Transverse colon (tissue), 4 donors: ENCODE results near the gene CYFIP1. TPM values are rescaled to one million over a fixed set of nuclear protein-coding genes. Genes with fewer than 3 reads are reported as not detected.

Experiments used
- DNase-seq: peaks from one replicate; pipeline ENCODE4 v3.0.0-alpha.2; 2019
- H3K27ac ChIP-seq, 4 donors: fragments of 200-600 bp; sonication (generic); 2 replicates each; pipeline ENCODE4 v1.5.1; 2016 to 2018; ENCODE audit warnings: inconsistent platforms in 4 of 4
- H3K27me3 ChIP-seq: fragments of 200-600 bp; sonication (generic); 2 replicates; pipeline ENCODE4 v1.5.1; 2017; ENCODE audit warnings: inconsistent platforms
- H3K36me3 ChIP-seq, 4 donors: fragments of 200-600 bp; sonication (generic); 2 replicates each; pipeline ENCODE4 v1.5.1; 2017 to 2019; ENCODE audit warnings: inconsistent platforms in 4 of 4
- H3K4me1 ChIP-seq, 4 donors: fragments of 200-600 bp; sonication (generic); 2 replicates each; pipeline ENCODE4 v1.5.1; 2017 to 2020; ENCODE audit warnings: inconsistent platforms in 4 of 4
- H3K4me3 ChIP-seq, 4 donors: fragments of 200-600 bp; sonication (generic); 1 replicate in 1 of 4; 2 replicates in 3 of 4; pipeline versions ENCODE4 v1.5.1 to v1.6.1; 2017 to 2019; ENCODE audit warnings: inconsistent platforms in 4 of 4
- H3K9me3 ChIP-seq, 2 donors: fragments of 200-600 bp; sonication (generic); 2 replicates each; pipeline ENCODE4 v1.5.1; 2017 to 2019; ENCODE audit warnings: inconsistent platforms in 2 of 2
- CTCF ChIP-seq, 5 experiments: fragments of 200-600 bp in 3 of 5; fragments of 450-650 bp in 2 of 5; sonication (generic) in 3 of 5; IDR thresholded peaks; 1 replicate in 2 of 5; 2 replicates in 3 of 5; pipeline ENCODE4 v1.5.1; 2016 to 2017; ENCODE audit warnings: antibody characterized with exemption in 5 of 5, inconsistent platforms in 3 of 5, mild to moderate bottlenecking in 2 of 5, moderate library complexity in 1 of 5
- EP300 ChIP-seq: sonication (generic); formaldehyde crosslinking; IDR thresholded peaks from one replicate; pipeline ENCODE4 v1.6.1; 2017; ENCODE audit warnings: antibody characterized with exemption, low read depth
- POLR2A ChIP-seq: fragments of 450-650 bp; IDR thresholded peaks from one replicate; pipeline ENCODE4 v1.6.1; 2016; ENCODE audit warnings: antibody characterized with exemption, mild to moderate bottlenecking, moderate library complexity
- POLR2AphosphoS5 ChIP-seq, 3 donors: sonication (generic); formaldehyde crosslinking; IDR thresholded peaks; one replicate each; pipeline ENCODE4 v1.6.1; 2016; ENCODE audit warnings: antibody characterized with exemption in 3 of 3
- WGBS, 2 donors: methylation state at CpG; one replicate each; pipeline ENCODE4 v1.1.5; 2018; ENCODE audit warnings: low coverage in 1 of 2; 5-methylcytosine and 5-hydroxymethylcytosine counted together
- in situ Hi-C, 4 donors: fragments of 200-750 bp; cut with MboI; loops; one replicate each; pipeline versions ENCODE4 v1.15.0 to v1.15.1; 2017; ENCODE audit warnings: low sequenced_read_pairs in 3 of 4, low pct_ligation_motif_present in 1 of 4, low pct_unique_long_range_greater_than_20kb in 1 of 4
- intact Hi-C: fragments of 100-400 bp; cut with DNase I; formaldehyde crosslinking; loops from one replicate; pipeline ENCODE4 v1.15.1; 2023; ENCODE audit warnings: low total_unique reads
- total RNA-seq, 4 donors: library from RNA; depleted of rRNA; stranded (reverse); fragments of >200 nt; gene quantifications; one replicate each; pipeline ENCODE4 v1.1.0, GENCODE V29; 2016

Gene CYFIP1
- total RNA-seq, 4 donors from 2014 or later = 63.7 to 201 (median 171) TPM

- Histone ChIP-seq H3K4me3 (no peak overlapping the region), H3K27ac (peak overlapping the region; percentile 3 to 61 (median 16)), H3K36me3 (no peaks in the 10 kb centered on the region), H3K9me3 (no peaks in the 10 kb centered on the region), H3K4me1 (peaks cover 0 to 44% (median 5%) of the 10 kb centered on the region in 4 donors), H3K27me3 (no peaks in the 10 kb centered on the region)
- no peak for TF ChIP-seq POLR2A
- no peak for TF ChIP-seq POLR2AphosphoS5 (IDR thresholded peaks at IDR 0.05)
- no peak for TF ChIP-seq EP300
- no peak for TF ChIP-seq CTCF (IDR thresholded peaks at IDR 0.05)
- intact Hi-C loops = loop anchor here (10.0 kb wide), 1 partner anchor 84 kb away; the partner anchor contains the start of gene TUBGCP5
- no peak for DNase-seq
- 62 to 81% methylated on average over 8 to 25 of the region's 25 CpGs for WGBS, 2 donors
- in situ Hi-C loops = no loop called here
These were observed 29.7 kb downstream of the CYFIP1 start for GRCh38 chr15:22950256-22950990.

DNA sequence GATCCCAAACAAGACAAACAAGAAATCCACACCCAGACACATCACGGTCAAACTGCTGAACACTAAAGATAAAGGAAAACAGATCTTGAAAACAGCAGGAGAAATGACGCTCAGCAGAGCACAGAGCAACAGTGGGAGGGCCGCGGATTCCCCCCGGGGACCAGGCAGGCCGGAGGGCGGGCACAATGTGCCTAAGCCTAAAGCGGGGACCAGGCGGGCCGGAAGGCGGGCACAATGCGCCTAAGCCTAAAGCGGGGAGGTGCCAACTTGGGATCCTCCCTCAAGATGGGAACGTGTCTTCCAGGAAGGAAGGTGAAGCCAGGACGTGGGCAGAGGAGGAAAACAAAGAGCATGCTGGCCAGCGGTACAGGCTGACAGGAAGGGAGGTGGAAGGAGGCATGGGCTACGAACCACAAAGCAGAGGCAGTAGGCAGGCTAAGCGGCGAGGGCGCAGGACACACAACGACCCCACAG is 31.1 kb downstream of the CYFIP1 start:
- in situ Hi-C loops (loop anchor here in 1 of 4 donors (25.0 kb wide), 1 partner anchor 88 kb away; the partner anchor contains the start of gene TUBGCP5), intact Hi-C loops (no loop called here)
- Histone ChIP-seq H3K27me3 (no peaks in the 10 kb centered on the region), H3K4me3 (no peak overlapping the region), H3K4me1 (peaks cover 12 to 56% (median 16%) of the 10 kb centered on the region in 4 donors), H3K9me3 (no peaks in the 10 kb centered on the region), H3K27ac (peak overlapping the region; percentile 2 to 61 (median 14)), H3K36me3 (no peaks in the 10 kb centered on the region)
- peak; percentile 33 for DNase-seq
- WGBS, 2 donors = 49 to 74% methylated on average over 9 to 21 of the region's 21 CpGs
- TF ChIP-seq POLR2AphosphoS5 (IDR thresholded peaks at IDR 0.05) = peak in 2 of 3 donors; percentile 29 to 45
- no peak for TF ChIP-seq POLR2A

DNA sequence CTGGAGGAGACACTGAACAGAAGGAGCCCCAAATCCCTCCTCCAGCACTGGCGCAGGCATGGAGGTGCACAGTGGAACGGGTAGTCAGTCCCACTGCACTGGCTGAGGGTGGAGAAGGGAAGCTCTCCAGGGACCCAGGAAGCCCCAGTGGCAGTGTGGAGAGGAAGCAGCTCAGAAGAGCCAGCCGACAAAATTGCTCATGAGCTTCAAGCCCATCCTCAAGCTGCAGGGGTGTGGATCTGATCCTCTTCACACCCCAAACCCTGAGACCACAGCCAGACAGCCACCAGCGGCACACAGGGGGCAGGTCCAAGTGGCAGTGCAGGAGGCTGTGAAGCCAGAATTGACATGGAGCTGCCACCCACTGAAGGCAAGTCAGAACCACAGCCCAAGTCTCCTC is 32.1 kb downstream of the CYFIP1 start:
- peak overlapping the region in 2 of 4 donors; percentile 25 to 61 for H3K27ac ChIP-seq
- WGBS, 2 donors = 82% methylated on average over 4 of the region's 4 CpGs; no CpG with 5 or more reads in 1 of the 2 donors
- intact Hi-C loops (no loop called here), in situ Hi-C loops (loop anchor here in 1 of 4 donors (25.0 kb wide), 1 partner anchor 89 kb away; the partner anchor contains the start of gene TUBGCP5)
- H3K4me1 ChIP-seq = peaks cover 12 to 53% (median 14%) of the 10 kb centered on the region in 4 donors
- H3K4me3 ChIP-seq = no peak overlapping the region
- H3K36me3 ChIP-seq = peaks cover 0 to 4% (median under 1%) of the 10 kb centered on the region in 4 donors
- H3K9me3 ChIP-seq = no peaks in the 10 kb centered on the region
- H3K27me3 ChIP-seq = no peaks in the 10 kb centered on the region
- no peak for DNase-seq
- TF ChIP-seq CTCF (IDR thresholded peaks at IDR 0.05) (no peak), EP300 (no peak), POLR2AphosphoS5 (IDR thresholded peaks at IDR 0.05) (no peak), POLR2A (no peak)

DNA sequence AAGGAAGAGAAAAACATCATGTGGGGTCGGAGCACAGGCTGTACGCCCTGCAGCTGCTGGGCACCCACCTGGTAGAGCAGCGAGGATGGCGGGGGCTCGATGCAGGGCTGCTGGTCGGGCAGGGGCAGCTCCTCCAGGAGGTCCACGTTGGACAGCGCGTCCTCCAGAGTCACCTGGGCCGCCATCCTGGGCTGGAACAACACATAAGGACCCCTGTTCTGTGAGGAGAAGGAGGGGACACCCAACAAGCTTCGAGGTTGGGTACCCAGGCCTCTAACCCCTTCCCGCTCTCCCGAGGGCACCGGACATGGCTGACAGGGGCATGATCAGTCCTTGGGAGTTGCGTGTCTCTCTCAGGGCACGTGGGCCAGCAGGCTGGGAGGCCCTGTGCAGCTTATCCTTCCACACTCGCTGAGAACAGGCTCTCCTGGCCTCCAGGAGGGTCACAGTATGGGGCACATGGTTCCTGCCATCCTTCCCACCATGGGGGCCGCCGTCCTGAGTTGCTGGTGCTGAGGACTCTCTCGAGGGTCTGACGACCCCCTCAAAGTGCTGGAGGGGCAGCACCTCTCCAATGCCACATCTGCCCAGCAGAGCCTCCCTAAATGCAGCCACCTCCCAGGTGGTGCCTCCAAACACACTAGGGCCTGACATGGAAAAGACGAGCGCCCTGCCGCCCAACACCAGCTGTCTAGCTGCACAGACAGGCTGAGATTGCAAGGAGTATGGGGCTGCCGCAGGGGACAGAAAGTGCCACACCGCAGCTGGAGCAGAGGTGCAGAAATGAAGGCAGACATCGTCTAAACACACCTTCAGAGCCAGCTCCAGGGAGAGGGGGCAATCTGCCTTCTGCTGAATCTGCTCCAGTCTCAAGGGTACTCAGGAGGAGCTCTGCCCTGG is 32.8 kb downstream of the CYFIP1 start:
- intact Hi-C loops (no loop called here), in situ Hi-C loops (loop anchor here in 1 of 4 donors (25.0 kb wide), 1 partner anchor 90 kb away; the partner anchor contains the start of gene TUBGCP5)
- H3K4me1 ChIP-seq = peaks cover 11 to 48% (median 13%) of the 10 kb centered on the region in 4 donors
- TF ChIP-seq CTCF (IDR thresholded peaks at IDR 0.05) = no peak
- TF ChIP-seq POLR2A = no peak
- TF ChIP-seq POLR2AphosphoS5 (IDR thresholded peaks at IDR 0.05) = no peak
- no peak for TF ChIP-seq EP300
- DNase-seq = no peak
- 87% methylated on average over 27 of the region's 27 CpGs; no CpG with 5 or more reads in 1 of the 2 donors for WGBS, 2 donors
- H3K27me3 ChIP-seq = no peaks in the 10 kb centered on the region
- no peak overlapping the region for H3K4me3 ChIP-seq
- H3K9me3 ChIP-seq = no peaks in the 10 kb centered on the region
- peak overlapping the region in 1 of 4 donors; percentile 61 for H3K27ac ChIP-seq
- peaks cover 0 to 11% (median 4%) of the 10 kb centered on the region in 4 donors for H3K36me3 ChIP-seq
